ENCODE measurements around the gene SLC22A16.

DNA sequence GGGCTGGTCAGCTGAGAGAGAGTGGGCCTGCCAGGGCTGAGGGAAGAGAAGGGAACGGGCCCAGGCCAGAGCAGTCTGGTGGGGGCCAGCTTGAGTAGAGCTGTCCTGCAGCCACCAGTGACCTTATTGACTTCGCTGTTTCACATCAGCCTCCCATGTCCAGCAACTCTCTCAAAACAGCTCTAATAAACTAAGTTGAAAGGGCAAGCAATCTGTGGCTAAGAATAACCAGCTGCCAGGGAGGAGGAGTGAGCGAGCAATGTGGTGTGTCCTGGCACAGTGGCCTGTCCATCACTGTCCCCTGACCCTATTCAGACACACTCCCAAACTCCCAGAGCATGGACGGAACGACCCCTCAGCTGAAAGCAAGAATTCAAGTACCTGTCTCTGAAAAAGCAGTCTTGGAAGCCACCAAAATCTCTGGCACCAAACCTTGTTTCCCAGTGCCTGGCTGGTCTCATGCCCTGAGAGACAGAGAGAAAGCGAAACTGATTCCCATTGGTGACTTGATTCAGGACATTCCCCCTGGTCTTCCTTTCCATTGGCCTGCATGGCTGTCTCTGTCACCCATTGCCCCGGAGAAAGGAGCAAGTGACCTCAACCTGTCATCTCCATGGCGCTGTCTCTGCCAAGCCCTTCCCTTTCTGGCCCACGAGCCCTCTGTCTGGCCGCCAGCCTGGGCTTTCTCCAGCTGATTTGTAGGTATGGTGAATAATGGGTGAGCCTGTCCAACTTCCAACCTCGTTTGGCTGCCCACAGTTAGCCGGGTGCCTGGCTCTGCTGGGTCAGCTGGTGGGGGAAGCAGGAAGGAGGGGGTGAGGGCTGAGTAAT is 61.1 kb downstream of the SLC22A16 start, which contains the start of gene DDO:
- TF ChIP-seq POLR2A (IDR thresholded peaks at IDR 0.05; ENCODE audit: low read depth, low read length) (no peak), EZH2 (IDR thresholded peaks at IDR 0.05; ENCODE audit: borderline replicate concordance, low read depth, low read length, severe bottlenecking) (no peak), POLR2AphosphoS5 (IDR thresholded peaks at IDR 0.05; ENCODE audit: insufficient read depth, low read depth, low read length) (no peak), JUN (IDR thresholded peaks at IDR 0.05; ENCODE audit: borderline replicate concordance, insufficient read depth, insufficient read length, low read depth) (no peak), GATA2 (IDR thresholded peaks at IDR 0.05; ENCODE audit: insufficient read depth, insufficient read length, low read depth, low read length) (no peak)
- TF ChIP-seq, protein P1, sequence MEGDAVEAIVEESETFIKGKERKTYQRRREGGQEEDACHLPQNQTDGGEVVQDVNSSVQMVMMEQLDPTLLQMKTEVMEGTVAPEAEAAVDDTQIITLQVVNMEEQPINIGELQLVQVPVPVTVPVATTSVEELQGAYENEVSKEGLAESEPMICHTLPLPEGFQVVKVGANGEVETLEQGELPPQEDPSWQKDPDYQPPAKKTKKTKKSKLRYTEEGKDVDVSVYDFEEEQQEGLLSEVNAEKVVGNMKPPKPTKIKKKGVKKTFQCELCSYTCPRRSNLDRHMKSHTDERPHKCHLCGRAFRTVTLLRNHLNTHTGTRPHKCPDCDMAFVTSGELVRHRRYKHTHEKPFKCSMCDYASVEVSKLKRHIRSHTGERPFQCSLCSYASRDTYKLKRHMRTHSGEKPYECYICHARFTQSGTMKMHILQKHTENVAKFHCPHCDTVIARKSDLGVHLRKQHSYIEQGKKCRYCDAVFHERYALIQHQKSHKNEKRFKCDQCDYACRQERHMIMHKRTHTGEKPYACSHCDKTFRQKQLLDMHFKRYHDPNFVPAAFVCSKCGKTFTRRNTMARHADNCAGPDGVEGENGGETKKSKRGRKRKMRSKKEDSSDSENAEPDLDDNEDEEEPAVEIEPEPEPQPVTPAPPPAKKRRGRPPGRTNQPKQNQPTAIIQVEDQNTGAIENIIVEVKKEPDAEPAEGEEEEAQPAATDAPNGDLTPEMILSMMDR (IDR thresholded peaks at IDR 0.05; ENCODE audit: extremely low read depth in 1 of 2, insufficient read depth in 1 of 2, low read depth in 1 of 2, low read length in 2 of 2): no peak
- TF ChIP-seq, protein P2, sequence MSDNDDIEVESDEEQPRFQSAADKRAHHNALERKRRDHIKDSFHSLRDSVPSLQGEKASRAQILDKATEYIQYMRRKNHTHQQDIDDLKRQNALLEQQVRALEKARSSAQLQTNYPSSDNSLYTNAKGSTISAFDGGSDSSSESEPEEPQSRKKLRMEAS (IDR thresholded peaks at IDR 0.05; ENCODE audit: insufficient read depth, insufficient read length): no peak
